ENCODE data around the gene CLDN6. TPM values are rescaled to one million over a fixed set of nuclear protein-coding genes. Genes with fewer than 3 reads are reported as not detected.

Gene CLDN6
- total and polyA plus RNA-seq, 2 of the 13 experiments (the other 11 are each of a cell fraction or from before 2014, with no cell fraction given) = 5.9 to 7.6 TPM

DNA sequence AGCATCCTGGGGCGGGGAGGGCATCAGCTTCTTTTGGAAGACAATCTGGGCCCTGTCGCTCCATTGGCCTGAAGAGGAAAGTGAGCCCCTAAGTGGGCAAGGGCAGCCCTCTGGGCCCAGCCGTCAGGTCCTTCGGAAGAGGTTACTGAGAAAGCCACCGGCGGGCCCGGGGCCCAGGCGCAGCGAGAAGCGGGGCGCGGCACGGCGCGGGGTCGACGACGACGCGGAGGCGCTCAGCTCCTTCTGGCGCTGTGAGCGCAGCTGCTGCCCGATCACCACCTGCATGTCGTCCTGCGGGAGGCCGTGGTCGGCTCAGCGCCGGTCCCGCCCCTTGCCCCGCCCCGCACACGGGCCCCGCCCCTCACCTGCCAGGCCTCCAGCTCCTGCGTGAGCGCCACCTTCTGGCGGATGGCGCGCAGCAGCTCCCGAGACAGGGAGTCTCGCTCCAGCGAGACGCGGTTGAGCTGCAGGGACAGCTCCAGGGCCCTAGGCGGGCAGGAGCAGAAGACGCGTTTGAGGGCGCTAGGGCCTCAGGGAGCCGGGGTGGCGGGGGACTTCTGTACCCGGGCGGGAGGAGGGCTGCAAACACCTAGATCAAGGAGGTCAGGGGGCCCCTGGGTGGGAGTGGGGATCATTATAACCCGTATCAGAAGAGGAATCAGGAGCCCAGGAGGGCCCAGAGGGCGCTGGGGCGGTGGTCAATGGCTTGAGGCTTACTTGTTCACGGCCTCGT is 10.2 kb upstream of the CLDN6 start (continued):
- TF ChIP-seq, protein P1, sequence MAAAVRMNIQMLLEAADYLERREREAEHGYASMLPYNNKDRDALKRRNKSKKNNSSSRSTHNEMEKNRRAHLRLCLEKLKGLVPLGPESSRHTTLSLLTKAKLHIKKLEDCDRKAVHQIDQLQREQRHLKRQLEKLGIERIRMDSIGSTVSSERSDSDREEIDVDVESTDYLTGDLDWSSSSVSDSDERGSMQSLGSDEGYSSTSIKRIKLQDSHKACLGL (CRISPR knock-in tag; IDR thresholded peaks at IDR 0.05) = no peak
- no peak for TF ChIP-seq ZZZ3 (CRISPR knock-in tag; IDR thresholded peaks at IDR 0.05; ENCODE audit: borderline replicate concordance)
- TF ChIP-seq ZNF251 (CRISPR knock-in tag; IDR thresholded peaks at IDR 0.05) = no peak
- no peak for TF ChIP-seq PAX8 (CRISPR knock-in tag; IDR thresholded peaks at IDR 0.05; ENCODE audit: borderline replicate concordance)
- TF ChIP-seq, protein P2, sequence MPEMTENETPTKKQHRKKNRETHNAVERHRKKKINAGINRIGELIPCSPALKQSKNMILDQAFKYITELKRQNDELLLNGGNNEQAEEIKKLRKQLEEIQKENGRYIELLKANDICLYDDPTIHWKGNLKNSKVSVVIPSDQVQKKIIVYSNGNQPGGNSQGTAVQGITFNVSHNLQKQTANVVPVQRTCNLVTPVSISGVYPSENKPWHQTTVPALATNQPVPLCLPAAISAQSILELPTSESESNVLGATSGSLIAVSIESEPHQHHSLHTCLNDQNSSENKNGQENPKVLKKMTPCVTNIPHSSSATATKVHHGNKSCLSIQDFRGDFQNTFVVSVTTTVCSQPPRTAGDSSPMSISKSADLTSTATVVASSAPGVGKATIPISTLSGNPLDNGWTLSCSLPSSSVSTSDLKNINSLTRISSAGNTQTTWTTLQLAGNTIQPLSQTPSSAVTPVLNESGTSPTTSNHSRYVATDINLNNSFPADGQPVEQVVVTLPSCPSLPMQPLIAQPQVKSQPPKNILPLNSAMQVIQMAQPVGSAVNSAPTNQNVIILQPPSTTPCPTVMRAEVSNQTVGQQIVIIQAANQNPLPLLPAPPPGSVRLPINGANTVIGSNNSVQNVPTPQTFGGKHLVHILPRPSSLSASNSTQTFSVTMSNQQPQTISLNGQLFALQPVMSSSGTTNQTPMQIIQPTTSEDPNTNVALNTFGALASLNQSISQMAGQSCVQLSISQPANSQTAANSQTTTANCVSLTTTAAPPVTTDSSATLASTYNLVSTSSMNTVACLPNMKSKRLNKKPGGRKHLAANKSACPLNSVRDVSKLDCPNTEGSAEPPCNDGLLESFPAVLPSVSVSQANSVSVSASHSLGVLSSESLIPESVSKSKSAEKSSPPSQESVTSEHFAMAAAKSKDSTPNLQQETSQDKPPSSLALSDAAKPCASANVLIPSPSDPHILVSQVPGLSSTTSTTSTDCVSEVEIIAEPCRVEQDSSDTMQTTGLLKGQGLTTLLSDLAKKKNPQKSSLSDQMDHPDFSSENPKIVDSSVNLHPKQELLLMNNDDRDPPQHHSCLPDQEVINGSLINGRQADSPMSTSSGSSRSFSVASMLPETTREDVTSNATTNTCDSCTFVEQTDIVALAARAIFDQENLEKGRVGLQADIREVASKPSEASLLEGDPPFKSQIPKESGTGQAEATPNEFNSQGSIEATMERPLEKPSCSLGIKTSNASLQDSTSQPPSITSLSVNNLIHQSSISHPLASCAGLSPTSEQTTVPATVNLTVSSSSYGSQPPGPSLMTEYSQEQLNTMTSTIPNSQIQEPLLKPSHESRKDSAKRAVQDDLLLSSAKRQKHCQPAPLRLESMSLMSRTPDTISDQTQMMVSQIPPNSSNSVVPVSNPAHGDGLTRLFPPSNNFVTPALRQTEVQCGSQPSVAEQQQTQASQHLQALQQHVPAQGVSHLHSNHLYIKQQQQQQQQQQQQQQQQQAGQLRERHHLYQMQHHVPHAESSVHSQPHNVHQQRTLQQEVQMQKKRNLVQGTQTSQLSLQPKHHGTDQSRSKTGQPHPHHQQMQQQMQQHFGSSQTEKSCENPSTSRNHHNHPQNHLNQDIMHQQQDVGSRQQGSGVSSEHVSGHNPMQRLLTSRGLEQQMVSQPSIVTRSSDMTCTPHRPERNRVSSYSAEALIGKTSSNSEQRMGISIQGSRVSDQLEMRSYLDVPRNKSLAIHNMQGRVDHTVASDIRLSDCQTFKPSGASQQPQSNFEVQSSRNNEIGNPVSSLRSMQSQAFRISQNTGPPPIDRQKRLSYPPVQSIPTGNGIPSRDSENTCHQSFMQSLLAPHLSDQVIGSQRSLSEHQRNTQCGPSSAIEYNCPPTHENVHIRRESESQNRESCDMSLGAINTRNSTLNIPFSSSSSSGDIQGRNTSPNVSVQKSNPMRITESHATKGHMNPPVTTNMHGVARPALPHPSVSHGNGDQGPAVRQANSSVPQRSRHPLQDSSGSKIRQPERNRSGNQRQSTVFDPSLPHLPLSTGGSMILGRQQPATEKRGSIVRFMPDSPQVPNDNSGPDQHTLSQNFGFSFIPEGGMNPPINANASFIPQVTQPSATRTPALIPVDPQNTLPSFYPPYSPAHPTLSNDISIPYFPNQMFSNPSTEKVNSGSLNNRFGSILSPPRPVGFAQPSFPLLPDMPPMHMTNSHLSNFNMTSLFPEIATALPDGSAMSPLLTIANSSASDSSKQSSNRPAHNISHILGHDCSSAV (CRISPR knock-in tag; IDR thresholded peaks at IDR 0.05; ENCODE audit: borderline replicate concordance) = no peak
- peak; percentile 72 for TF ChIP-seq AGO1 (IDR thresholded peaks at IDR 0.05; ENCODE audit: low read depth, low read length, poor library complexity, severe bottlenecking)
- no peak for TF ChIP-seq ZNF331 (CRISPR knock-in tag; IDR thresholded peaks at IDR 0.05)
- TF ChIP-seq, protein P3, sequence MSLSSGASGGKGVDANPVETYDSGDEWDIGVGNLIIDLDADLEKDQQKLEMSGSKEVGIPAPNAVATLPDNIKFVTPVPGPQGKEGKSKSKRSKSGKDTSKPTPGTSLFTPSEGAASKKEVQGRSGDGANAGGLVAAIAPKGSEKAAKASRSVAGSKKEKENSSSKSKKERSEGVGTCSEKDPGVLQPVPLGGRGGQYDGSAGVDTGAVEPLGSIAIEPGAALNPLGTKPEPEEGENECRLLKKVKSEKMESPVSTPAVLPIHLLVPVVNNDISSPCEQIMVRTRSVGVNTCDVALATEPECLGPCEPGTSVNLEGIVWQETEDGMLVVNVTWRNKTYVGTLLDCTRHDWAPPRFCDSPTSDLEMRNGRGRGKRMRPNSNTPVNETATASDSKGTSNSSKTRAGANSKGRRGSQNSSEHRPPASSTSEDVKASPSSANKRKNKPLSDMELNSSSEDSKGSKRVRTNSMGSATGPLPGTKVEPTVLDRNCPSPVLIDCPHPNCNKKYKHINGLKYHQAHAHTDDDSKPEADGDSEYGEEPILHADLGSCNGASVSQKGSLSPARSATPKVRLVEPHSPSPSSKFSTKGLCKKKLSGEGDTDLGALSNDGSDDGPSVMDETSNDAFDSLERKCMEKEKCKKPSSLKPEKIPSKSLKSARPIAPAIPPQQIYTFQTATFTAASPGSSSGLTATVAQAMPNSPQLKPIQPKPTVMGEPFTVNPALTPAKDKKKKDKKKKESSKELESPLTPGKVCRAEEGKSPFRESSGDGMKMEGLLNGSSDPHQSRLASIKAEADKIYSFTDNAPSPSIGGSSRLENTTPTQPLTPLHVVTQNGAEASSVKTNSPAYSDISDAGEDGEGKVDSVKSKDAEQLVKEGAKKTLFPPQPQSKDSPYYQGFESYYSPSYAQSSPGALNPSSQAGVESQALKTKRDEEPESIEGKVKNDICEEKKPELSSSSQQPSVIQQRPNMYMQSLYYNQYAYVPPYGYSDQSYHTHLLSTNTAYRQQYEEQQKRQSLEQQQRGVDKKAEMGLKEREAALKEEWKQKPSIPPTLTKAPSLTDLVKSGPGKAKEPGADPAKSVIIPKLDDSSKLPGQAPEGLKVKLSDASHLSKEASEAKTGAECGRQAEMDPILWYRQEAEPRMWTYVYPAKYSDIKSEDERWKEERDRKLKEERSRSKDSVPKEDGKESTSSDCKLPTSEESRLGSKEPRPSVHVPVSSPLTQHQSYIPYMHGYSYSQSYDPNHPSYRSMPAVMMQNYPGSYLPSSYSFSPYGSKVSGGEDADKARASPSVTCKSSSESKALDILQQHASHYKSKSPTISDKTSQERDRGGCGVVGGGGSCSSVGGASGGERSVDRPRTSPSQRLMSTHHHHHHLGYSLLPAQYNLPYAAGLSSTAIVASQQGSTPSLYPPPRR (CRISPR knock-in tag; IDR thresholded peaks at IDR 0.05; ENCODE audit: borderline replicate concordance) = peak; percentile 38; the same call in 1 of the 2 replicates
- TF ChIP-seq ZFP90 (CRISPR knock-in tag; IDR thresholded peaks at IDR 0.05; ENCODE audit: borderline replicate concordance) = no peak
- TF ChIP-seq ETS1 (CRISPR knock-in tag; IDR thresholded peaks at IDR 0.05) = no peak
- TF ChIP-seq, protein P4, sequence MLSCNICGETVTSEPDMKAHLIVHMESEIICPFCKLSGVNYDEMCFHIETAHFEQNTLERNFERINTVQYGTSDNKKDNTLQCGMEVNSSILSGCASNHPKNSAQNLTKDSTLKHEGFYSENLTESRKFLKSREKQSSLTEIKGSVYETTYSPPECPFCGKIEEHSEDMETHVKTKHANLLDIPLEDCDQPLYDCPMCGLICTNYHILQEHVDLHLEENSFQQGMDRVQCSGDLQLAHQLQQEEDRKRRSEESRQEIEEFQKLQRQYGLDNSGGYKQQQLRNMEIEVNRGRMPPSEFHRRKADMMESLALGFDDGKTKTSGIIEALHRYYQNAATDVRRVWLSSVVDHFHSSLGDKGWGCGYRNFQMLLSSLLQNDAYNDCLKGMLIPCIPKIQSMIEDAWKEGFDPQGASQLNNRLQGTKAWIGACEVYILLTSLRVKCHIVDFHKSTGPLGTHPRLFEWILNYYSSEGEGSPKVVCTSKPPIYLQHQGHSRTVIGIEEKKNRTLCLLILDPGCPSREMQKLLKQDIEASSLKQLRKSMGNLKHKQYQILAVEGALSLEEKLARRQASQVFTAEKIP (CRISPR knock-in tag; IDR thresholded peaks at IDR 0.05; ENCODE audit: borderline replicate concordance) = no peak
